Astrocyte of the cerebellum (primary cell): ENCODE data around the gene NCCRP1.

Source experiments
- DNase-seq: peaks from one replicate; pipeline ENCODE4 v3.0.0-alpha.2; 2011; ENCODE audit warnings: low read depth
- H3K4me3 ChIP-seq: 2 replicates; pipeline ENCODE4 v1.5.1; 2011; ENCODE audit warnings: mild to moderate bottlenecking, low read depth, low read length, moderate library complexity
- in situ Hi-C: cut with HindIII; loops from 2 replicates; pipeline ENCODE4 v1.10.0; 2017; ENCODE audit warnings: low sequenced_read_pairs
- TF ChIP-seq, protein P1 (sequence below): IDR thresholded peaks from 2 replicates; pipeline ENCODE4 v1.5.1; 2012; ENCODE audit warnings: low read length, low read depth, moderate library complexity, mild to moderate bottlenecking; ENCODE audit errors: missing control alignments

The NCCRP1 gene

GRCh38 chr19:39164289-39164688 is 32.5 kb upstream of the NCCRP1 start:
- no peak for DNase-seq
- no peak overlapping the region for H3K4me3 ChIP-seq
- TF ChIP-seq, protein P1, sequence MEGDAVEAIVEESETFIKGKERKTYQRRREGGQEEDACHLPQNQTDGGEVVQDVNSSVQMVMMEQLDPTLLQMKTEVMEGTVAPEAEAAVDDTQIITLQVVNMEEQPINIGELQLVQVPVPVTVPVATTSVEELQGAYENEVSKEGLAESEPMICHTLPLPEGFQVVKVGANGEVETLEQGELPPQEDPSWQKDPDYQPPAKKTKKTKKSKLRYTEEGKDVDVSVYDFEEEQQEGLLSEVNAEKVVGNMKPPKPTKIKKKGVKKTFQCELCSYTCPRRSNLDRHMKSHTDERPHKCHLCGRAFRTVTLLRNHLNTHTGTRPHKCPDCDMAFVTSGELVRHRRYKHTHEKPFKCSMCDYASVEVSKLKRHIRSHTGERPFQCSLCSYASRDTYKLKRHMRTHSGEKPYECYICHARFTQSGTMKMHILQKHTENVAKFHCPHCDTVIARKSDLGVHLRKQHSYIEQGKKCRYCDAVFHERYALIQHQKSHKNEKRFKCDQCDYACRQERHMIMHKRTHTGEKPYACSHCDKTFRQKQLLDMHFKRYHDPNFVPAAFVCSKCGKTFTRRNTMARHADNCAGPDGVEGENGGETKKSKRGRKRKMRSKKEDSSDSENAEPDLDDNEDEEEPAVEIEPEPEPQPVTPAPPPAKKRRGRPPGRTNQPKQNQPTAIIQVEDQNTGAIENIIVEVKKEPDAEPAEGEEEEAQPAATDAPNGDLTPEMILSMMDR, result no peak
- in situ Hi-C loops, result no loop called here

DNA sequence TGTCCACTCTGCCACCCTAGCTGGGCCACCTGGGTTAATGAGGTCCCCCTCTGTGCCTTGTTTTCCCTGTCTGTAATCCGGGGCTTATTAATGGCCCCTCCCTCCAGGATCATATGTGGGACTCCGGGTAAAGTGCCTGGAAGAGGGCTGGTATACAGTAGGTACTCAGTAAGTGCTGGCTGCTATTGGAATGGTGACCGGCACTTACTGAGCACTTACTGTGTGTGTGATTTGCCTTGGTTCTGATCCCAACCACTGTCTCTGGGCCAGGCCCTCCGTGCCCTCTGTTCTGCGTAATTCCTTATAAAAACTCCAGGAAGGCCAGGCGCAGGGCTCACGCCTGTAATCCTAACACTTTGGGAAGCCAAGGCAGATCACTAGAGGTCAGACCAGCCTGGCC is 30.9 kb upstream of the NCCRP1 start:
- TF ChIP-seq, protein P1, result no peak
- DNase-seq, result no peak
- in situ Hi-C loops, result no loop called here
- no peak overlapping the region for H3K4me3 ChIP-seq

DNA sequence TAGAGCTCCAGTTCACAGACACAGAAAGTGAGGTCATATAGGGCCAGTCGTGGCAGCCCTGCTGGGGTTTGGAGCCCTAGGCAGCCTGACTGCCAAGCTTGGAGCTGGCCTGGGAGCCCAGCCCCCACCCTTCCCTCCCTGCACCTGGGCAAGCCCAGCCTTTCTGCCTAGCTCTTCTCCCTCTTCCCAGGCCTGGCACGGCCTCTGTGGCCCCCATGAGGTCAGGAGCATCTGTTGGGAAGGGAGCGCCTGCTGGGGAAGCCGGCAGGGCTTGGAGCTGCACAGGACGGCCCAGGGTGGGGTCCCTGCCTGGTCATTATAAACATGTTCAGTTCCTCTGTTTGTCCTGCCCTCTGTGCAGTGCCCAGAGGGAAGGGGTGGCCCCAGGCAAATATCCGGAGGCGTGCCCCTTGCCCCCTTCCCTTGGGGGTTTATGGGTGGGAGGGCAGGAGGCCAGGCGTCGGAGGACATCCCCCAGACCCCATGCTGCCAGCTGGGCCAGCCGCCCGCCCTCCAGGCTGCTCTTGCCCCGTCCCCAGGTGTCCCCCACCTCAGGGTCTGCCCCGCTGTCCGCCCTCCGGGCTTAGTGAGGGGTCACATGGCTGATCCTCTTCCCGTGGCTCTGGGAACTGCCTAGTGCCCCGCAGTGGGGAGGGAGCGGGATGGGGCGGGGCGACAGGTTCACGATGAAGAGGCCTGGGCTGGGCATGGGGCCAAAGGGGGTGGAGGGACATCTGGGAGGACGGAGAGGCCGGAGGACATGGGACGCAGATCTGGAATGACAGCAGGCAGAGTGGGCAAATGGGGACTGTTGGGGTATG is 30.0 kb upstream of the NCCRP1 start:
- DNase-seq, result no peak
- TF ChIP-seq, protein P1, result no peak
- no peak overlapping the region for H3K4me3 ChIP-seq
- in situ Hi-C loops, result no loop called here

DNA sequence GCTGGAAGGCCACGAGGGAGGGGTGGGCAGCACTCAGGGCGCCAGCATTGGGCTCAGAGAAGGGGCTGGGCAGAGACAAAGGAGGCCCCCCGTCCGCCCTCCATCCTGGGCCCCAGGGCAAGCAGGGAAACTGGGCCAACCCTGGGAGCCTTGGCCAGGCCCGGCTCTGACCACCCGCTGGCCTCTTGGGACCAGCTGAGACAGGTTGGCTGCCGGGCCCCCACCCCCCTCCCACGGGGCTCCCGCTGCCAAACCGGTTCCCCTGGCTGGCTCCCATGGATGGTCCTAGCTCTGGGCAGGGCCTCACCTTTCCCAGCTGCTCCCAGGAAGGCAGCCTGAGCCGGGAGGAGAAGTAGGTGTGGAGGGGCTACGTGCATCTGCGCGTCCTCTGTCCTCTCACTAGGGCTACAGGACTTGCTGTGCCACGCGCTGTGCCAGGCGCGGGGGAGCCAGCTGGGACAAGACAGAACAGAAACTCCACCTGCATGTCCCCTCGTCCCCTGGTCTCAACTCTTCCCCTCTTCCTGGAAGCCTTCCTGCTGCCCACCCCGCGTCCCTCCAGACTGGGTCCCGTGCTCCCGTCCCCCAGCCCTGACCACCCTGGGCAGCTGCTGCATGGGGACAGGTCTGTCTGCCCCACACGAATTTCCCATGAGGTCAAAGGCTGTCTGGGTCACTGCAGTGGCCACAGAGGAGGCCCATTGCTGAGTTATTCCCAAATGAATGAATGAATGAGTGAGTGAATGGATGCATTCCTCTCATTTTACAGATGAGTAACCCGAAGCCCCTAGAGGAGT is 29.1 kb upstream of the NCCRP1 start:
- H3K4me3 ChIP-seq, result no peak overlapping the region
- TF ChIP-seq, protein P1, result no peak
- in situ Hi-C loops, result no loop called here
- DNase-seq, result no peak

DNA sequence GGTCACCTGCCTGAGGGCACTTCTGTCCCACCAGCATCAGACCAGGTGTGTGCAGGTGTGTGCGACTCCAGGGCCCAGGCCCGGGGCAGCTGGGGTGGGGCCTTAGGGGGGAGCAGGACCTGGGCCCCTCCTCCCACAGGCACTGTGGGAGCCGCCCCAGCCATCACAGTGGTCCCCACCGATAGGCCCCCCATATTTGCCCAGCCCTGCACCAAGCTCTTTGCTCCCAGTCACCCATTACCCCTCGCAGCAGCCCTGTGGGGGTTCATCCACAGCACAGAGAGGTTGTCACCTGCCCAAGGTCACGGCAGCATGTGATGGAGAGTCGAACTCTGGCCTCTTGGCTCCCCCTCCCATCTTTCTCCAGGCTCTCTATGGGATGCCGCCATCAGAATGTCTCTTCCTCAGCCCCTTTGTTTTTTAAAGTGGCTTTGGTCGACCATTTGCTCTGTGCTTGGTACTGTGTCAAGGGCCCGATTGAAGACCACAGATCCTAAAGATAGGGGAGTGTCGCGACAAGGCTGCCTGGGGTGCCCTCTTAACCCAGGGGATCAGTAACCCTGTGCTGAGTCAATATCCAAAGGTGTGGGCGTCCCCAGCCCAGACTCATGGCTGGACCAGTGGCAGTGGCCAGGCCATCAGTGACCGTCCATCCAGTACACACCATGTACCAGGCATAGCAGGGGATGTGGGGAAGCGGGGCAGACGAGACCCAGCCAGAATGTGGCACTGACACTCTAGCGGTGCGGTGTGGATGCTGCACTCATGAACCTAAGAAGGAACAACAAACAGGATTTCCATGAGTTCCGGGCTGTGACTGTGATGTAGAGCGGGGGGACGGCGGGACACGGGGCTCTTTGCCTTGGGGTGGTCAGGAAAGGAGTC is 28.3 kb upstream of the NCCRP1 start:
- DNase-seq, result no peak
- TF ChIP-seq, protein P1, result no peak
- H3K4me3 ChIP-seq, result no peak overlapping the region
- in situ Hi-C loops, result no loop called here
